ENCODE results near the gene TMEM269. TPM values are rescaled to one million over a fixed set of nuclear protein-coding genes. Genes with fewer than 3 reads are reported as not detected.

The TMEM269 gene
- total and polyA plus RNA-seq, 9 of the 15 experiments (the other 6 are each of a cell fraction or from before 2014, with no cell fraction given), result 0.09 to 0.49 (median 0.21) TPM

GRCh38 chr1:42846257-42847110 lies 61.7 kb downstream of the TMEM269 start, which contains the start of gene ZNF691 (continued):
- TF ChIP-seq AFF1 (IDR thresholded peaks at IDR 0.05; ENCODE audit: low read depth in 1 of 2, partially characterized antibody in 2 of 2) (peak in 1 of 2 experiments; percentile 88), MXI1 (IDR thresholded peaks at IDR 0.05; ENCODE audit: low read depth, low read length) (no peak), DPF2 (IDR thresholded peaks at IDR 0.05) (peak; percentile 59), ETV1 (tag; conservative IDR thresholded peaks at IDR 0.05; ENCODE audit: low read depth) (peak; percentile 56), OTX1 (CRISPR knock-in tag; IDR thresholded peaks at IDR 0.05) (peak; percentile 16), MECOM (CRISPR knock-in tag; IDR thresholded peaks at IDR 0.05) (no peak), ATF6 (CRISPR knock-in tag; IDR thresholded peaks at IDR 0.05) (peak; percentile 96; the same call in 1 of the 2 replicates), E2F4 (CRISPR knock-in tag; IDR thresholded peaks at IDR 0.05; ENCODE audit: low read depth) (peak; percentile 60; the same call in 1 of the 2 replicates), ZKSCAN1 (IDR thresholded peaks at IDR 0.05; ENCODE audit: low read depth, low read length) (0 out of 2 replicates have a peak, but pooled peaks have one; percentile 23), GTF2A2 (tag; IDR thresholded peaks at IDR 0.05) (no peak), ZNF507 (tag; conservative IDR thresholded peaks at IDR 0.05) (no peak), PHF20 (IDR thresholded peaks at IDR 0.05; ENCODE audit: partially characterized antibody) (peak; percentile 68), CTBP1 (IDR thresholded peaks at IDR 0.05; ENCODE audit: borderline replicate concordance) (peak; percentile 41), SMAD1 (IDR thresholded peaks at IDR 0.05; ENCODE audit: low read depth, low read length, partially characterized antibody) (peak; percentile 27), ZBTB17 (CRISPR knock-in tag; IDR thresholded peaks at IDR 0.05) (peak; percentile 31; the same call in 1 of the 2 replicates), ZNF717 (CRISPR knock-in tag; IDR thresholded peaks at IDR 0.05) (no peak), CAMTA2 (CRISPR knock-in tag; conservative IDR thresholded peaks at IDR 0.05) (no peak), HDAC1 (IDR thresholded peaks at IDR 0.05) (peak in 1 of 2 experiments; percentile 78; a peak in 1 of 4 replicates), POLR2G (IDR thresholded peaks at IDR 0.05; ENCODE audit: low read depth, low read length) (peak; percentile 95), MTA3 (IDR thresholded peaks at IDR 0.05; ENCODE audit: borderline replicate concordance) (peak; percentile 83; the same call in 1 of the 2 replicates), MCM3 (IDR thresholded peaks at IDR 0.05) (no peak), SUPT5H (IDR thresholded peaks at IDR 0.05) (peak; percentile 89), ZNF780A (CRISPR knock-in tag; IDR thresholded peaks at IDR 0.05) (no peak), TAF15 (IDR thresholded peaks at IDR 0.05; ENCODE audit: low read depth, low read length) (no peak)
